Parathyroid adenoma (tissue), 2 donors: ENCODE data around the gene STK4.

Experiments
- H2AFZ ChIP-seq: fragments of 300-600 bp; sonication (generic); one replicate; pipeline ENCODE4 v1.7.0; 2017; ENCODE audit warnings: antibody characterized with exemption, mild to moderate bottlenecking
- H3K27ac ChIP-seq: fragments of 300-600 bp; sonication (generic); one replicate; pipeline ENCODE4 v1.7.0; 2017
- H3K27me3 ChIP-seq: fragments of 300-600 bp; sonication (generic); one replicate; pipeline ENCODE4 v1.7.0; 2017; ENCODE audit warnings: low read length; ENCODE audit not compliant: control insufficient read depth, insufficient read depth
- H3K36me3 ChIP-seq: fragments of 300-600 bp; sonication (generic); one replicate; pipeline ENCODE4 v1.7.0; 2017; ENCODE audit warnings: low read length; ENCODE audit not compliant: control insufficient read depth, insufficient read depth
- H3K4me1 ChIP-seq: fragments of 300-600 bp; sonication (generic); one replicate; pipeline ENCODE4 v1.7.0; 2017; ENCODE audit warnings: control low read depth
- H3K4me2 ChIP-seq: fragments of 300-600 bp; sonication (generic); one replicate; pipeline ENCODE4 v1.7.0; 2017; ENCODE audit warnings: low read length
- H3K4me3 ChIP-seq: fragments of 300-600 bp; sonication (generic); one replicate; pipeline ENCODE4 v1.7.0; 2017; ENCODE audit warnings: low read depth, low read length
- H3K79me2 ChIP-seq: fragments of 300-600 bp; sonication (generic); one replicate; pipeline ENCODE4 v1.7.0; 2017; ENCODE audit warnings: control low read depth
- H3K9ac ChIP-seq: fragments of 300-600 bp; sonication (generic); one replicate; pipeline ENCODE4 v1.7.0; 2017; ENCODE audit warnings: mild to moderate bottlenecking
- H3K9me3 ChIP-seq: fragments of 300-600 bp; sonication (generic); one replicate; pipeline ENCODE4 v1.7.0; 2017; ENCODE audit warnings: low read length; ENCODE audit not compliant: control insufficient read depth
- TF ChIP-seq, protein P1 (sequence below): fragments of 300-600 bp; sonication (generic); IDR thresholded peaks from one replicate; pipeline ENCODE4 v1.7.0; 2017; ENCODE audit warnings: antibody characterized with exemption, mild to moderate bottlenecking
- donor health status: primary hyperparathyroidism.

Gene STK4

GRCh38 chr20:45114465-45115385, 148.4 kb downstream of the STK4 start, which contains the start of gene WFDC5:
Gene WFDC5, minus strand, starts transcription at chr20:45115174. Its CDS starts 91 bp downstream, at chr20:45115083.
- TF ChIP-seq, protein P1, sequence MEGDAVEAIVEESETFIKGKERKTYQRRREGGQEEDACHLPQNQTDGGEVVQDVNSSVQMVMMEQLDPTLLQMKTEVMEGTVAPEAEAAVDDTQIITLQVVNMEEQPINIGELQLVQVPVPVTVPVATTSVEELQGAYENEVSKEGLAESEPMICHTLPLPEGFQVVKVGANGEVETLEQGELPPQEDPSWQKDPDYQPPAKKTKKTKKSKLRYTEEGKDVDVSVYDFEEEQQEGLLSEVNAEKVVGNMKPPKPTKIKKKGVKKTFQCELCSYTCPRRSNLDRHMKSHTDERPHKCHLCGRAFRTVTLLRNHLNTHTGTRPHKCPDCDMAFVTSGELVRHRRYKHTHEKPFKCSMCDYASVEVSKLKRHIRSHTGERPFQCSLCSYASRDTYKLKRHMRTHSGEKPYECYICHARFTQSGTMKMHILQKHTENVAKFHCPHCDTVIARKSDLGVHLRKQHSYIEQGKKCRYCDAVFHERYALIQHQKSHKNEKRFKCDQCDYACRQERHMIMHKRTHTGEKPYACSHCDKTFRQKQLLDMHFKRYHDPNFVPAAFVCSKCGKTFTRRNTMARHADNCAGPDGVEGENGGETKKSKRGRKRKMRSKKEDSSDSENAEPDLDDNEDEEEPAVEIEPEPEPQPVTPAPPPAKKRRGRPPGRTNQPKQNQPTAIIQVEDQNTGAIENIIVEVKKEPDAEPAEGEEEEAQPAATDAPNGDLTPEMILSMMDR = no peak
- Histone ChIP-seq H3K79me2 (no peaks in the 10 kb centered on the region), H3K4me3 (no peak within 1 kb of the TSS), H3K27ac (no peak within 1 kb of the TSS), H3K4me2 (no peak within 1 kb of the TSS), H2AFZ (no peak within 1 kb of the TSS), H3K9me3 (no peaks in the 10 kb centered on the region), H3K27me3 (no peaks in the 10 kb centered on the region), H3K36me3 (no peaks in the 10 kb centered on the region), H3K4me1 (no peaks in the 10 kb centered on the region), H3K9ac (no peak within 1 kb of the TSS)

DNA sequence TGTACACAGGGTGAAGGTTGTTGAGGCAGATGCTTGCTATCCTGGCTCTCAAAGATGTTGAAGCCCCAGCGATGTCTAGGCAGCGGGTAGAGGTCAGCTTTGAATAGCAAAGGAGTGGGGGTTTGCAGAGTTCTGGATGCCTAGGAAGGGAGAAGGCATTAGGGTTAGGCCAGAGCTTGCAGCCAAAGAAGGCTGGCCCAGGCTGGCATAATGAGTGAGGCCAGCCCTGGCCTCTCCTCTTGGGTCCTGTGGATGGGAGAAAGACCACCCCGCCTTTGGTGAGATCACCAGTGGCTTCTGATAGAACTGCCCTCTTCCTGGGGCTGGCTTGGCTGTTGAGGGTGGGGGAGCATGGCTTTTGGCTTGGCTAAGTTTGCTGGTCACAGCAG, 149.1 kb downstream of the STK4 start:
- TF ChIP-seq, protein P1 = no peak
- no peak overlapping the region for H2AFZ ChIP-seq
- no peak overlapping the region for H3K4me3 ChIP-seq
- H3K9me3 ChIP-seq = no peaks in the 10 kb centered on the region
- H3K9ac ChIP-seq = no peak overlapping the region
- no peaks in the 10 kb centered on the region for H3K36me3 ChIP-seq
- H3K4me1 ChIP-seq = no peaks in the 10 kb centered on the region
- no peak overlapping the region for H3K27ac ChIP-seq
- no peaks in the 10 kb centered on the region for H3K79me2 ChIP-seq
- no peaks in the 10 kb centered on the region for H3K27me3 ChIP-seq
- H3K4me2 ChIP-seq = no peak overlapping the region

GRCh38 chr20:45115829-45116228, 149.5 kb downstream of the STK4 start:
- Histone ChIP-seq H3K27ac (no peak overlapping the region), H3K4me3 (no peak overlapping the region), H3K4me1 (no peaks in the 10 kb centered on the region), H3K36me3 (no peaks in the 10 kb centered on the region), H3K79me2 (no peaks in the 10 kb centered on the region), H3K9ac (no peak overlapping the region), H3K9me3 (no peaks in the 10 kb centered on the region), H3K27me3 (no peaks in the 10 kb centered on the region), H3K4me2 (no peak overlapping the region), H2AFZ (no peak overlapping the region)
- TF ChIP-seq, protein P1 = no peak

DNA sequence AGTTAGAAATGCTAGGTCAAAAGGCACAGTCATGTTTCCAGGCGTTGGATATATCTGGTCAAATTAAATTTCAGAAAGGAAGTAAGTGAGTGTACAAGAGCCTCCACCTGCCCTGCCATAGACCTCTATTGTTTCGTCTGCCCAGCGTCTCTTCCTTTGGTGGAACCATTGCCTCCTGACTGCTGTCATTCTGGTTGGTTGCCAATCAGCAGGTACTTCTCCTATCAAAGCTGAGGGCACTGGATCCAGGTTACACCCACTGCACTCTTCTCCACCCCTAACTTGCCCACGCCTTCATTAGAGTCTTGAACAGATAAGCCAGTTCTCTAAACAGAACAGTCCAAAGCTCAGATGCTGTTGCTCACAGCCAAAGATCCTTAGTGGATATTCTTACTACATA, 151.3 kb downstream of the STK4 start:
- H3K4me1 ChIP-seq = no peaks in the 10 kb centered on the region
- H2AFZ ChIP-seq = no peak overlapping the region
- no peak overlapping the region for H3K27ac ChIP-seq
- no peak overlapping the region for H3K4me2 ChIP-seq
- no peak overlapping the region for H3K4me3 ChIP-seq
- H3K9ac ChIP-seq = no peak overlapping the region
- H3K36me3 ChIP-seq = no peaks in the 10 kb centered on the region
- H3K9me3 ChIP-seq = no peaks in the 10 kb centered on the region
- TF ChIP-seq, protein P1 = no peak
- no peaks in the 10 kb centered on the region for H3K27me3 ChIP-seq
- H3K79me2 ChIP-seq = no peaks in the 10 kb centered on the region

DNA sequence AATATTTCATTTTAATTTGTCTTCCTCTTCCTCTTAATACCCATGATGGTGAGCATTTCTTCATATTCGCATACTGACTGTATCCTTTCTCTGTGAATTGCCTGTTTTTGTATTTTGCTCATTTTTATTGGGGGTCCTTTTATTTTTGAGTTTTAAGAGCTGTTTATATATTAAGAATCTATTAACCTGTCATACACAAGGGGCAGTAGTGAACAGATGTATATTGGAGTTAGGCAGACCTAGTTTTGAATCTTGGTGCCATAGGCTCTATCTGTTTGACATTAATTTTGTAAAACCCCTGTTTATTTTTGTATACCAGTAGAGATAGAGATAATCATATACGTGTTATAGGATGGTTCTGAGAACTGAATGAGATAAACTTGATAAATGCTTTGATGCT, 151.7 kb downstream of the STK4 start:
- Histone ChIP-seq H3K9me3 (no peaks in the 10 kb centered on the region), H3K4me3 (no peak overlapping the region), H3K4me1 (no peaks in the 10 kb centered on the region), H3K27me3 (no peaks in the 10 kb centered on the region), H3K4me2 (no peak overlapping the region), H3K9ac (no peak overlapping the region), H2AFZ (no peak overlapping the region), H3K36me3 (no peaks in the 10 kb centered on the region), H3K79me2 (no peaks in the 10 kb centered on the region), H3K27ac (no peak overlapping the region)
- TF ChIP-seq, protein P1 = no peak
